Neural progenitor cell (in vitro differentiated cells): ENCODE measurements around the gene PRDM15. TPM values are rescaled to one million over a fixed set of nuclear protein-coding genes. Genes with fewer than 3 reads are reported as not detected.

Experiments used
- DNase-seq: peaks from one replicate; pipeline ENCODE4 v3.0.0-alpha.2; 2016; ENCODE audit warnings: low spot score
- H2AFZ ChIP-seq: fragments of 200-600 bp; sonication (generic); replicated peaks from 2 replicates; pipeline ENCODE4 v1.6.1; 2016; ENCODE audit warnings: antibody characterized with exemption
- H3F3A ChIP-seq: fragments of 200-600 bp; sonication (generic); 2 replicates; pipeline ENCODE4 v1.6.1; 2016; ENCODE audit warnings: antibody characterized with exemption, low read depth
- H3K27ac ChIP-seq: fragments of 200-600 bp; sonication (generic); 2 replicates; pipeline ENCODE4 v1.5.1; 2016; ENCODE audit warnings: mild to moderate bottlenecking
- H3K27me3 ChIP-seq: fragments of 200-600 bp; sonication (generic); 2 replicates; pipeline ENCODE4 v1.6.1; 2016; ENCODE audit warnings: mild to moderate bottlenecking, moderate library complexity
- H3K36me3 ChIP-seq: fragments of 200-600 bp; sonication (generic); 2 replicates; pipeline ENCODE4 v1.5.1; 2016
- H3K4me1 ChIP-seq: fragments of 200-600 bp; sonication (generic); 2 replicates; pipeline ENCODE4 v1.6.1; 2016; ENCODE audit warnings: mixed run types
- H3K4me2 ChIP-seq: fragments of 200-600 bp; sonication (generic); 2 replicates; pipeline ENCODE4 v1.6.1; 2016
- H3K4me3 ChIP-seq: fragments of 200-600 bp; sonication (generic); 2 replicates; pipeline ENCODE4 v1.5.1; 2016
- H3K79me2 ChIP-seq: fragments of 200-600 bp; sonication (generic); 2 replicates; pipeline ENCODE4 v1.6.1; 2016; ENCODE audit warnings: low read depth
- H3K9ac ChIP-seq: fragments of 200-600 bp; sonication (generic); 2 replicates; pipeline ENCODE4 v1.6.1; 2016
- H3K9me3 ChIP-seq: fragments of 200-600 bp; sonication (generic); 2 replicates; pipeline ENCODE4 v1.5.1; 2016; ENCODE audit warnings: low read depth
- H4K20me1 ChIP-seq: fragments of 200-600 bp; sonication (generic); 2 replicates; pipeline ENCODE4 v1.6.1; 2016; ENCODE audit warnings: low read depth
- H3K27ac Mint-ChIP-seq: 3 replicates; pipeline ENCODE4 v1.8.0; 2021; ENCODE audit warnings: mixed read lengths
- H3K27me3 Mint-ChIP-seq: 2 replicates; pipeline ENCODE4 v1.8.0; 2022; ENCODE audit warnings: low read depth, mild to moderate bottlenecking, inconsistent platforms, moderate library complexity, mixed read lengths; ENCODE audit not compliant: insufficient read depth
- H3K36me3 Mint-ChIP-seq: 3 replicates; pipeline ENCODE4 v1.8.0; 2021; ENCODE audit warnings: mixed read lengths
- H3K4me1 Mint-ChIP-seq: 3 replicates; pipeline ENCODE4 v1.8.0; 2021; ENCODE audit warnings: mixed read lengths
- H3K4me3 Mint-ChIP-seq: 3 replicates; pipeline ENCODE4 v1.8.0; 2021; ENCODE audit warnings: mild to moderate bottlenecking, moderate library complexity, mixed read lengths
- H3K9me3 Mint-ChIP-seq: 3 replicates; pipeline ENCODE4 v1.8.0; 2020; ENCODE audit warnings: mixed read lengths
- EZH2 ChIP-seq: fragments of 200-600 bp; sonication (generic); IDR thresholded peaks from 2 replicates; pipeline ENCODE4 v1.6.1; 2017; ENCODE audit warnings: antibody characterized with exemption, mild to moderate bottlenecking, moderate library complexity
- EZH2phosphoT487 ChIP-seq: fragments of 200-600 bp; sonication (generic); IDR thresholded peaks from 2 replicates; pipeline ENCODE4 v1.6.1; 2017; ENCODE audit warnings: antibody characterized with exemption
- total RNA-seq: library from RNA; depleted of rRNA; stranded (reverse); fragments of >200 nt; gene quantifications from 2 replicates; pipeline ENCODE4 v1.2.3, GENCODE V29; 2015; ENCODE audit warnings: low replicate concordance
- TF ChIP-seq, protein P1 (sequence below): fragments of 200-600 bp; sonication (generic); IDR thresholded peaks from 2 replicates; pipeline ENCODE4 v1.5.1; 2017; ENCODE audit warnings: antibody characterized with exemption, mild to moderate bottlenecking

PRDM15 gene
- total RNA-seq, 1 donor from 2014 or later = 9.0 TPM

DNA sequence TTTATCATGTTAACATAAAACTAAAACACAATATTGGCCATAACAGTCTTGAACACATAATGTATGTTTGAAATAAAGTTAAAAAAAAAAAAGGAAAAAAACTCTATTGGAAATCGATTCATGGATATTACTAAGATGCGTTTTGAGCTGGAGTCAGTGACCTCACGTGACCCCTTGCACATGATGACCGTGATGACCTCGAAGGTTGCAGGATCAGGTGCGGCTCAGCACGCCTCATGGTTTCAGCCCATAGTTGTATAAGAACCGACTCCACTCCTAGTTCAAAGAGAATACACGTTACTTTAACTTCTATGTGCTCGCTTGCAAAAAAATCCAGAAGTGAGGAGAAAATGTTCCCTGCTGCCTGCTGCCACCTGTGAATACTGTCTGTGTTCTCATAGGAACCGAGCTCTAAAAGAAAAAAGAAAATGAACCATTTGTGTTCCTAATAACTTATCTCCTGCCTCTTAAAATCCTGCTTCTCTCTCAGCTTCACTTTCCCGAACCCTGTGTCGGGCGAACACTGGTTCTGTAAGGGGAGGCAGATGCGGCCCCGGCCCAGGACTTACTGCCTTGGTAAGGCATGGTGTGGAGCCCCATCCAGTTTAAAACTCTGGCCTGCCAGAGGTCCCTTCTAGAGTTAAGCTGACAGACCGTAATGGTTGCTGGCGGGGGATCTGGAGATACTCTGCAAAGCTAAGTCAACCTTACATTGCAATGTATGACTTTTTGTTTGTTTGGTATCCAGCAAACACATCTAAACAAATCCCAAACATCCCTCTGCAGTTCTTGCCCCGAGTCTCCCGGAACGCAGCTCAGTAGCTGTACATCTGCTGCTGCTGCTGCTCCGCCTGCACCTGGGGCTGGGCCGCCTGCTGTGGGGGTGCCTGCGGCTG lies 78.5 kb downstream of the PRDM15 start:
- no peaks in the 10 kb centered on the region for H3K36me3 ChIP-seq
- Mint-ChIP-seq H3K4me3 (no peak overlapping the region), H3K4me1 (peaks cover under 1% of the 10 kb centered on the region), H3K27ac (no peak overlapping the region), H3K27me3 (peaks cover 4% of the 10 kb centered on the region), H3K36me3 (peaks cover 21% of the 10 kb centered on the region), H3K9me3 (no peaks in the 10 kb centered on the region)
- no peaks in the 10 kb centered on the region for H3F3A ChIP-seq
- no peaks in the 10 kb centered on the region for H3K27me3 ChIP-seq
- no peak overlapping the region for H2AFZ ChIP-seq
- H3K9ac ChIP-seq = no peak overlapping the region
- H3K9me3 ChIP-seq = no peaks in the 10 kb centered on the region
- H4K20me1 ChIP-seq = no peaks in the 10 kb centered on the region
- H3K4me3 ChIP-seq = no peak overlapping the region
- no peak overlapping the region for H3K4me2 ChIP-seq
- H3K27ac ChIP-seq = no peak overlapping the region
- no peaks in the 10 kb centered on the region for H3K79me2 ChIP-seq
- TF ChIP-seq EZH2 = no peak
- no peak for DNase-seq
- no peaks in the 10 kb centered on the region for H3K4me1 ChIP-seq

GRCh38 chr21:41799763-41800162 lies 79.4 kb downstream of the PRDM15 start:
- no peak overlapping the region for H2AFZ ChIP-seq
- H3K27me3 Mint-ChIP-seq = peaks cover 5% of the 10 kb centered on the region

GRCh38 chr21:41798326-41798725 lies 80.8 kb downstream of the PRDM15 start:
- Histone ChIP-seq H4K20me1 (no peaks in the 10 kb centered on the region), H2AFZ (no peak overlapping the region), H3K27ac (no peak overlapping the region), H3K4me3 (no peak overlapping the region), H3K79me2 (no peaks in the 10 kb centered on the region), H3K4me1 (no peaks in the 10 kb centered on the region), H3K4me2 (no peak overlapping the region), H3F3A (no peaks in the 10 kb centered on the region), H3K9me3 (no peaks in the 10 kb centered on the region), H3K36me3 (no peaks in the 10 kb centered on the region), H3K27me3 (no peaks in the 10 kb centered on the region), H3K9ac (no peak overlapping the region)
- TF ChIP-seq EZH2phosphoT487 = no peak
- TF ChIP-seq EZH2 = no peak
- TF ChIP-seq, protein P1, sequence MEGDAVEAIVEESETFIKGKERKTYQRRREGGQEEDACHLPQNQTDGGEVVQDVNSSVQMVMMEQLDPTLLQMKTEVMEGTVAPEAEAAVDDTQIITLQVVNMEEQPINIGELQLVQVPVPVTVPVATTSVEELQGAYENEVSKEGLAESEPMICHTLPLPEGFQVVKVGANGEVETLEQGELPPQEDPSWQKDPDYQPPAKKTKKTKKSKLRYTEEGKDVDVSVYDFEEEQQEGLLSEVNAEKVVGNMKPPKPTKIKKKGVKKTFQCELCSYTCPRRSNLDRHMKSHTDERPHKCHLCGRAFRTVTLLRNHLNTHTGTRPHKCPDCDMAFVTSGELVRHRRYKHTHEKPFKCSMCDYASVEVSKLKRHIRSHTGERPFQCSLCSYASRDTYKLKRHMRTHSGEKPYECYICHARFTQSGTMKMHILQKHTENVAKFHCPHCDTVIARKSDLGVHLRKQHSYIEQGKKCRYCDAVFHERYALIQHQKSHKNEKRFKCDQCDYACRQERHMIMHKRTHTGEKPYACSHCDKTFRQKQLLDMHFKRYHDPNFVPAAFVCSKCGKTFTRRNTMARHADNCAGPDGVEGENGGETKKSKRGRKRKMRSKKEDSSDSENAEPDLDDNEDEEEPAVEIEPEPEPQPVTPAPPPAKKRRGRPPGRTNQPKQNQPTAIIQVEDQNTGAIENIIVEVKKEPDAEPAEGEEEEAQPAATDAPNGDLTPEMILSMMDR = no peak
- peaks cover 19% of the 10 kb centered on the region for H3K36me3 Mint-ChIP-seq
- no peak overlapping the region for H3K4me3 Mint-ChIP-seq
- H3K9me3 Mint-ChIP-seq = peaks cover 6% of the 10 kb centered on the region
- DNase-seq = no peak
- no peak overlapping the region for H3K27ac Mint-ChIP-seq
- peaks cover 5% of the 10 kb centered on the region for H3K4me1 Mint-ChIP-seq
- H3K27me3 Mint-ChIP-seq = peaks cover 5% of the 10 kb centered on the region

More at GRCh38 chr21:41799763-41800162, 79.4 kb downstream of the PRDM15 start:
- no peaks in the 10 kb centered on the region for H3F3A ChIP-seq
- H3K27ac Mint-ChIP-seq = no peak overlapping the region
- H3K9me3 Mint-ChIP-seq = no peaks in the 10 kb centered on the region
- no peaks in the 10 kb centered on the region for H3K9me3 ChIP-seq
- H3K36me3 Mint-ChIP-seq = peaks cover 19% of the 10 kb centered on the region
- no peak overlapping the region for H3K27ac ChIP-seq
- H3K4me1 ChIP-seq = no peaks in the 10 kb centered on the region
- no peaks in the 10 kb centered on the region for H3K36me3 ChIP-seq
- no peak overlapping the region for H3K4me3 Mint-ChIP-seq
- peaks cover 5% of the 10 kb centered on the region for H3K4me1 Mint-ChIP-seq
- no peak for DNase-seq
- H3K4me2 ChIP-seq = no peak overlapping the region
- H3K27me3 ChIP-seq = no peaks in the 10 kb centered on the region
- no peaks in the 10 kb centered on the region for H4K20me1 ChIP-seq
- H3K79me2 ChIP-seq = no peaks in the 10 kb centered on the region
- no peak overlapping the region for H3K4me3 ChIP-seq
- TF ChIP-seq EZH2phosphoT487 (no peak), EZH2 (no peak)
- TF ChIP-seq, protein P1 = no peak
- no peak overlapping the region for H3K9ac ChIP-seq

DNA sequence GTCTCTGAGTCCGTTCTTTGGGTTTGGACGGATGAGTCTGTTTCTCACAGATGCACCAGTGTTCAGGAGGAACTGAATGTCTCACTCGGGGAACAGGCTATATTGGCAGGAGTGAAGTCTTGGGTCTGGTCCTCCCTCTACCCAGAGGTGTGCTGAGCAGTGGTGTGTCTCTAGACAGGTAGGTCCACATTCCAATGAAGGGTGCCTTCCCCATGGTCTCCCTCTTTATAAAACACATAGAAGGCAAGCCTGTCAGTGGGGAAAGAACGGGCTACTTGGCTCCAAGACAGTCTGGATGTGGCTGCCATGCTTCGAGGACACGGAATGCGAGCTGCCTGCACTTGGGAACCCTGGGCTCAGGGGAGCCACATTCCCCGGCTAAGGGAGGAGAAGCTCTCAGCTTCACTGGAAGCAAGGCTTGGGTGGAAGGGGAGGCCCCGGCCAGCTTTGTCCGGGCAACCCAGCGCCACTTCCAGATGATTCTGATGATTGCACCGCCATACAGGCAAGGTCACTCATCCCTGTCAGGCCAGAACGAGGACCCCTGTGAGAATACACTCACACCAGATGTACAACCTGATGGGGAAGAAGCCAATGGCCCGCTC lies 82.6 kb downstream of the PRDM15 start:
- no peaks in the 10 kb centered on the region for H3F3A ChIP-seq
- no peak overlapping the region for H3K27ac ChIP-seq
- H2AFZ ChIP-seq = no peak overlapping the region
- H3K36me3 Mint-ChIP-seq = peaks cover 15% of the 10 kb centered on the region
- no peaks in the 10 kb centered on the region for H4K20me1 ChIP-seq
- peaks cover 16% of the 10 kb centered on the region for H3K9me3 Mint-ChIP-seq
- no peaks in the 10 kb centered on the region for H3K27me3 ChIP-seq
- H3K27ac Mint-ChIP-seq = no peak overlapping the region
- H3K36me3 ChIP-seq = no peaks in the 10 kb centered on the region
- no peak for DNase-seq
- H3K27me3 Mint-ChIP-seq = peaks cover 5% of the 10 kb centered on the region
- no peak overlapping the region for H3K4me3 Mint-ChIP-seq
- no peaks in the 10 kb centered on the region for H3K9me3 ChIP-seq
- no peaks in the 10 kb centered on the region for H3K79me2 ChIP-seq
- no peak overlapping the region for H3K4me2 ChIP-seq
- no peaks in the 10 kb centered on the region for H3K4me1 ChIP-seq
- H3K4me1 Mint-ChIP-seq = peaks cover 5% of the 10 kb centered on the region
- no peak overlapping the region for H3K9ac ChIP-seq
- H3K4me3 ChIP-seq = no peak overlapping the region
- TF ChIP-seq, protein P1 = no peak
- TF ChIP-seq EZH2phosphoT487 = no peak
- TF ChIP-seq EZH2 = no peak
